IPS DF 6.9 (cell line): ENCODE results near the gene PLIN3.
"Not testable (repeated sequence)": the region's sequence is repeated elsewhere in the genome, so short reads cannot be mapped to it uniquely, and the experiment has no call there.

ENCODE experiments used
- DNase-seq: peaks from one replicate; pipeline ENCODE4 v3.0.0-alpha.2; 2013; ENCODE audit warnings: low read depth, low spot score
- H3K27ac ChIP-seq: one replicate; pipeline ENCODE4 v1.5.1; 2013; ENCODE audit warnings: low read length, control low read depth
- H3K27me3 ChIP-seq: 2 replicates; pipeline ENCODE4 v1.6.1; 2013; ENCODE audit warnings: mild to moderate bottlenecking, low read length; ENCODE audit not compliant: control insufficient read depth, insufficient read depth
- H3K36me3 ChIP-seq: 2 replicates; pipeline ENCODE4 v1.6.1; 2013; ENCODE audit warnings: low read length; ENCODE audit not compliant: control insufficient read depth, insufficient read depth
- H3K4me1 ChIP-seq: 2 replicates; pipeline ENCODE4 v1.6.1; 2013; ENCODE audit warnings: low read length; ENCODE audit not compliant: control insufficient read depth, insufficient read depth
- H3K4me3 ChIP-seq: 2 replicates; pipeline ENCODE4 v1.5.1; 2013; ENCODE audit warnings: mild to moderate bottlenecking, low read length
- H3K9me3 ChIP-seq: 2 replicates; pipeline ENCODE4 v1.6.1; 2013; ENCODE audit warnings: low read length, inconsistent platforms; ENCODE audit not compliant: control insufficient read depth, insufficient read depth
- WGBS: extraction: QIAGEN DNeasy Blood & Tissue Kit; methylation state at CpG from one replicate; pipeline ENCODE4 v1.1.7; 2013; ENCODE audit warnings: mixed read lengths, missing lambda C conversion rate; ENCODE audit not compliant: insufficient read length, insufficient coverage; 5-methylcytosine and 5-hydroxymethylcytosine counted together

The PLIN3 gene

DNA sequence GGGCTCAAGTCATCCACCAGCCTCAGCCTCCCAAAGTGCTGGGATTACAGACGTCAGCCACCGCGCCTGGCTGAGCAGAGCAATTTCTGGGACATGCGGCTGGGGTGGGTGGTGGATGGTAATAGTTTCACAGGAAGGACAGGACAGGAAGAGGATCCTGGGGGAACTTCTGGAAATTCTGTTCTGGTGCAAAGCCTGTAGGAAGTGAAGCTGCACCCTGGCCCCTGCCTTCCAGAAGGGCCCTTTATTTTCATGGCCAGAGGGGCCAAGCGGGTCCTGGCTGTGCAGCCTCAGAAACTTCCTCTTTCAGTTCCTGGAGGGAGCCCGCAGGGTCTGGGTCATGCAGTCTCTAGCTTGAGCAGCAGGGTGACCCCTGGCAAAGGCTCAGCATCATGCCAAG, 60.3 kb downstream of the PLIN3 start:
- no peak overlapping the region for H3K27ac ChIP-seq
- H3K36me3 ChIP-seq: no peaks in the 10 kb centered on the region
- H3K4me3 ChIP-seq: no peak overlapping the region
- no peaks in the 10 kb centered on the region for H3K9me3 ChIP-seq
- no peaks in the 10 kb centered on the region for H3K4me1 ChIP-seq
- no peak for DNase-seq
- no CpG with 5 or more reads among the region's 6 CpGs for WGBS
- H3K27me3 ChIP-seq: no peaks in the 10 kb centered on the region

DNA sequence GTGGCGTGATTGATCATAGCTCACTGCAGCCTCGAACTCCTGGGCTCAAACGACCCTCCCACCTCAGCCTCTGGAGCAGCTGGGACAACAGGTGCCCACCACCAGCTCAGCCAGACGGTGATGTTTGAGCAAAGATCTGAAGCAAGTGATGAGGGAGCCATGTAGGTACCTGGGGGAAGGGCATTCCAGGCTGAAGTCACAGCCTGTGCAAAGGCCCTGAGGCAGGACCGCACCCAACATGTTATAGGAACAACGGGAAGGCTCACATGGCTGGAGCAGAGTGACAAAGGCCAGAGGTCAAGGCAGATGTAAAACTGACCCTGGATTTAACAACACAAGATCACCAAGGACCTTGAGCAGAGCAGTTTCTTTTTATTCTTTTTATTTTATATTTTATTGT, 61.1 kb downstream of the PLIN3 start:
- no peak for DNase-seq
- Histone ChIP-seq H3K36me3 (no peaks in the 10 kb centered on the region), H3K4me3 (no peak overlapping the region), H3K27ac (no peak overlapping the region), H3K4me1 (no peaks in the 10 kb centered on the region), H3K9me3 (no peaks in the 10 kb centered on the region), H3K27me3 (no peaks in the 10 kb centered on the region)
- WGBS: no CpG with 5 or more reads among the region's 6 CpGs

DNA sequence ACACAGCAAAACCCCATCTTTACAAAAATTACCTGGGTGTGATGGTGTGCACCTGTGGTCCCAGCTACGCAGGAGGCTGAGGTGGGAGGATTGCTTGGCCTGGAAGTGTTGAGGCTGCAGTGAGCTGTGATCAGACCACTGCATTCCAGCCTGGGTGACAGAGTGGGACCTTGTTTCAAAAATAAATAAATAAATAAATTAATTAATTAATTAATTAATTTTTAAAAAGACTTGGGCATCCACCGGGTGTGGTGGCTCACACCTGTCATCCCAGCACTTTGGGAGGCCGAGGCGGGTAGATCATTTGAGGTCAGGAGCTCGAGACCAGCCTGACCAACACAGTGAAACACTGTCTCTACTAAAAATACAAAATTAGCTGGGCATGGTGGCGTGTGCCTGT, 62.3 kb downstream of the PLIN3 start:
- H3K9me3 ChIP-seq, H3K36me3 ChIP-seq, DNase-seq, H3K4me1 ChIP-seq, H3K4me3 ChIP-seq, H3K27me3 ChIP-seq, H3K27ac ChIP-seq: not testable (repeated sequence)
- no CpG with 5 or more reads among the region's 6 CpGs for WGBS

- Histone ChIP-seq H3K4me3 (no peak overlapping the region), H3K36me3 (no peaks in the 10 kb centered on the region), H3K27me3 (no peaks in the 10 kb centered on the region), H3K27ac (no peak overlapping the region), H3K9me3 (no peaks in the 10 kb centered on the region), H3K4me1 (no peaks in the 10 kb centered on the region)
- DNase-seq: peak; percentile 54
- WGBS: no CpG with 5 or more reads among the region's 33 CpGs
These were observed 63.5 kb downstream of the PLIN3 start for GRCh38 chr19:4803736-4804695.

DNA sequence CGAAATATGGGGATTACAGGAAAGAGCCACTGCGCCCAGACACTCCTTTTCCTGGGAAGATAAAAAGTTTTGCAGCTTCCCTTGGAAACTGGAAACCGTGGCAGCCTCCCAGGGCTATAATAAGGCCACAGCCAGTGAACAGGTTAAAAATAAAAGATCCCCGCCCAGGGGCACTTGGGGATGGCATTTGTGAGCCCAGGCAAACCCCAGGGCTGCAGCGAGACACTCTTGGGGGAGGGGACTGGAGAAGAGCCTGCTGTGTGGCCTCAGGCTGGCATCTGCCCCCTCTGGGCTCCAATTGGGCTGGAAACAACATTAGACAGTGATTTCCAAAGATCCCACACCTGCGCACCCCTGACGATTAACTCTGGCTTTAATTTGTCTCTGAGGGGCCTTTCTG, 64.8 kb downstream of the PLIN3 start:
- H3K9me3 ChIP-seq: no peaks in the 10 kb centered on the region
- no CpG with 5 or more reads among the region's 7 CpGs for WGBS
- H3K4me1 ChIP-seq: no peaks in the 10 kb centered on the region
- no peaks in the 10 kb centered on the region for H3K36me3 ChIP-seq
- no peaks in the 10 kb centered on the region for H3K27me3 ChIP-seq
- no peak for DNase-seq
- no peak overlapping the region for H3K4me3 ChIP-seq
- H3K27ac ChIP-seq: no peak overlapping the region

- WGBS: no CpG with 5 or more reads among the region's 3 CpGs
These were observed 66.3 kb downstream of the PLIN3 start for GRCh38 chr19:4801085-4801619.

GRCh38 chr19:4800591-4801081, 66.8 kb downstream of the PLIN3 start:
- H3K27me3 ChIP-seq: no peaks in the 10 kb centered on the region
- no peak overlapping the region for H3K27ac ChIP-seq
- DNase-seq: no peak
- WGBS: no CpG with 5 or more reads among the region's 23 CpGs
- no peak overlapping the region for H3K4me3 ChIP-seq
- H3K36me3 ChIP-seq: peaks cover 5% of the 10 kb centered on the region; the same call in 1 of the 2 replicates
- no peaks in the 10 kb centered on the region for H3K9me3 ChIP-seq
- H3K4me1 ChIP-seq: no peaks in the 10 kb centered on the region

More at GRCh38 chr19:4801085-4801619, 66.3 kb downstream of the PLIN3 start:
- Histone ChIP-seq H3K4me3 (no peak overlapping the region), H3K36me3 (peaks cover 5% of the 10 kb centered on the region; the same call in 1 of the 2 replicates), H3K27ac (no peak overlapping the region), H3K4me1 (no peaks in the 10 kb centered on the region), H3K9me3 (no peaks in the 10 kb centered on the region), H3K27me3 (no peaks in the 10 kb centered on the region)
- DNase-seq: no peak

- H3K4me3 ChIP-seq: no peak overlapping the region
- no peak overlapping the region for H3K27ac ChIP-seq
- no peaks in the 10 kb centered on the region for H3K4me1 ChIP-seq
- no CpG with 5 or more reads among the region's 9 CpGs for WGBS
- H3K36me3 ChIP-seq: peaks cover 12% of the 10 kb centered on the region; the same call in 1 of the 2 replicates
- no peaks in the 10 kb centered on the region for H3K9me3 ChIP-seq
- no peaks in the 10 kb centered on the region for H3K27me3 ChIP-seq
- DNase-seq: no peak
These were observed 72.1 kb downstream of the PLIN3 start for GRCh38 chr19:4795400-4795799.

- no peaks in the 10 kb centered on the region for H3K4me1 ChIP-seq
- no CpG with 5 or more reads among the region's 11 CpGs for WGBS
- H3K27me3 ChIP-seq: no peaks in the 10 kb centered on the region
- no peaks in the 10 kb centered on the region for H3K9me3 ChIP-seq
- peaks cover 12% of the 10 kb centered on the region; the same call in 1 of the 2 replicates for H3K36me3 ChIP-seq
- H3K4me3 ChIP-seq: no peak overlapping the region
- DNase-seq: no peak
- H3K27ac ChIP-seq: no peak overlapping the region
These were observed 72.5 kb downstream of the PLIN3 start for GRCh38 chr19:4794971-4795370.

- WGBS: no CpG with 5 or more reads among the region's 19 CpGs
- H3K9me3 ChIP-seq, H3K27ac ChIP-seq, H3K27me3 ChIP-seq, H3K4me3 ChIP-seq, H3K4me1 ChIP-seq, DNase-seq: not testable (repeated sequence)
- H3K36me3 ChIP-seq: peaks cover 12% of the 10 kb centered on the region; the same call in 1 of the 2 replicates
These were observed 74.2 kb downstream of the PLIN3 start for GRCh38 chr19:4793278-4793677.
